ENCODE results near the gene AKR7A2. TPM values are rescaled to one million over a fixed set of nuclear protein-coding genes. Genes with fewer than 3 reads are reported as not detected.
A peak's percentile ranks its signal among the peaks of the same experiment; 100 is the strongest.
"Not testable (repeated sequence)": the region's sequence is repeated elsewhere in the genome, so short reads cannot be mapped to it uniquely, and the experiment has no call there.

The AKR7A2 gene
- total and polyA plus RNA-seq, 10 of the 15 experiments (the other 5 are each of a cell fraction or from before 2014, with no cell fraction given), result 1.3 to 114 (median 48.0) TPM

DNA sequence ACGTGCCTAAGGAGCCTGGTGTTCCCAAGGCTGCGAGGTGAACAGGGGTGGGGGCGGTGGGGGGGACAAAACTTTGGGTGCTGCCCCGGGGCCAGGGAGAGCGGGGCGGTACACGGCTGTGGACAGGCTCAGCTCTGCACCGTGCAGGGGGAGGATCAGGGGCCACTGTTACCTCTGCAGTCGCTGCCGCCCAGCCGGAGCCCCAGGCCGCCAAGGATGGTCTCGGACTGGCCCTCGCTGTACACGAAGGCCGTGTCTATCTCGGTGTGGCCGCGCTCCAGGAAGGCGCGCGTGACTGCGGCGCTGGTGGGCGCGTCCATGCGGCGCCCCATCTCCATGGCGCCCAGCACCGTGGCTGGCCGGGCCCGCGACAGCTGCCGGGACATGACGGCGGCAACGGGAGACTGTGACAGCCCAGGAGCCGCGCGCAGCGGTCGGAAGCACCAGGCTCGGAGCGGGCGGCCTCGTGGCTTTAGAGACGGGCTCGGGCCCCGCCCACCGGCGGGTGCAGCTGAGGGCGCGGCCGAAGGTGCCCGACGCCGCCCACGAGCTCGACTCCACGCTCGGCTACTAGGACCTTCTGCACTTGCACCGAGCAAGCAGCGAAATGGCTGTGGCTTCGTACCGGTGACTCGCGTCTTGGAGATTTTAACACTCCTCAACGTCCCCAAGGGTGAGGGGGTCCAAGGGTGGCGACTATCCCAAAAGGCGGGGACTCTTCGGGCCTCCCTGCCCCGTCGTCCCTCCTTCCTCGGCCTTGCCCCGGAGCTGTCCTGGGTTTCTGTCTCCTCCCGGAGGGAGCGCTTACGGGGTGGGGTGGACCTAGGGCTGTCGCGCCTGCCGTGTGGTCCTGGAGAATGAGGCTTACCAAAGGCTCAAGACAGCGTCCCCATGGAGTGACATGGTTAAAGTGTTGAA is 23.4 kb downstream of the AKR7A2 start, which contains the start of gene AKR7A3:
Gene AKR7A3 (minus strand): TSS at position 447 of the 918 bp plus-strand sequence. CDS start 61 bp downstream, at position 386.
- H3K27ac ChIP-seq (ENCODE audit: control insufficient read depth, insufficient read depth); intact Hi-C loops (cut with micrococcal nuclease; ENCODE audit: unreplicated experiment); H3K9ac ChIP-seq (ENCODE audit: control insufficient read depth, insufficient read depth, low read length); SMC1A ChIA-PET (ENCODE audit: uncharacterized antibody, unreplicated experiment); H3K9me3 ChIP-seq (replicated peaks; ENCODE audit: control insufficient read depth, insufficient read depth, low read length); H3K4me1 ChIP-seq (ENCODE audit: control insufficient read depth, insufficient read depth, low read length); H3K36me3 ChIP-seq (ENCODE audit: control insufficient read depth in 2 of 2, insufficient read depth in 2 of 2, low read length in 1 of 2); BruUV-seq (replicated peaks); H2AFZ ChIP-seq (ENCODE audit: control insufficient read depth, low read depth, low read length); H3K4me3 ChIP-seq; RAD21 ChIA-PET (ENCODE audit: unreplicated experiment); H3K27me3 ChIP-seq (replicated peaks in 1 of 2; ENCODE audit: control insufficient read depth in 2 of 2, insufficient read depth in 2 of 2, low read length in 1 of 2); H3K79me2 ChIP-seq (ENCODE audit: control insufficient read depth, insufficient read depth, low read length); FAIRE-seq; CTCF ChIA-PET; DNase-seq (ENCODE audit: low read depth, low spot score); in situ Hi-C loops (cut with MboI); H4K20me1 ChIP-seq (ENCODE audit: control insufficient read depth, insufficient read depth): not testable (repeated sequence)
- peak within 1 kb of the TSS; percentile 30; the same call in 1 of the 2 replicates for H3K4me2 ChIP-seq (ENCODE audit: control insufficient read depth, insufficient read depth)
- POLR2A ChIA-PET, result interaction anchor here (0.6 kb wide), 1 partner anchor 28 kb away, joined by 8 read pairs; no protein-coding TSS in a partner anchor
- ATAC-seq, result peak; percentile 77
- WGBS (ENCODE audit: insufficient coverage, insufficient replicate concordance, low lambda C conversion rate, missing lambda C conversion rate), result 33% methylated on average over 58 of the region's 82 CpGs

DNA sequence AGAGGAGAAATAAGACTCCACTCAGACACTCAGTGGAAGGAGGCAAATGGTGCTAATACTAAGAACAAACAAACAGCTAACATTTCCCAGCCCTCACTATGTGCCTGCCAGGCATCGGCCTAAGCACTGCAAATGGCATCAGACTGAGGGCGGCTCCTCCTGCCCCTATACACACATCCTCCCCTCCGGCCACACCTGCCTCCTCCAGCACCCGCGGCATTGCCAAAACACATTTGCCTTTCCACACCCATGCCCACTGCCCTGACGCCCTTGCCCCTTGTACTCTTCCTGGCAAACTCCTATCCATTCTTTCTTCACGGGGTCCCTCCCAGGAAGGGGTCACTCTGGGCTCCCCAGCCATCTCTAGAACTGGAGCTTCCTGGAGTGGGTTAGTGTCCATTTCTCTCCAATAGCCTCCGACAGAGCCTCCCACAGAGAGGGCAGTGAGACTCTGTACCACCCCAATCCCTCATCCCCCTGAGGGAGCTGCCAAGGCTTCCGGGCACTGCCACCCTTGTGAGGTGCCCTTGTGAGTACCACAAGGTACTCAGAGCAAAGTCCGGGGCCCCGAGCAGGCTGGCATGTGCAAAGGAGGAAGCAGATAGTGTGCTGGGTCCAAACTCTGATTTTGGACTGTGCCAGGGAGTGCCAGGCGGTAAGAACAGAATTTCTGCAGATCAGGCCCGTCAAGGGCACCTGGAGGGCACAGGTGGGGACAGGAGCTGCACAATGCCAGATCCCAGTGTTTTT is 24.3 kb downstream of the AKR7A2 start:
- no peak overlapping the region for H3K4me2 ChIP-seq (ENCODE audit: control insufficient read depth, insufficient read depth)
- CTCF ChIA-PET, result no interaction called here
- RAD21 ChIA-PET (ENCODE audit: unreplicated experiment), result no interaction called here
- H3K36me3 ChIP-seq (ENCODE audit: control insufficient read depth in 2 of 2, insufficient read depth in 2 of 2, low read length in 1 of 2), result no peaks in the 10 kb centered on the region
- peaks cover 0 to 2% of the 10 kb centered on the region in 2 experiments; a peak in 2 of 4 replicates for H3K27me3 ChIP-seq (replicated peaks in 1 of 2; ENCODE audit: control insufficient read depth in 2 of 2, insufficient read depth in 2 of 2, low read length in 1 of 2)
- intact Hi-C loops (cut with micrococcal nuclease; ENCODE audit: unreplicated experiment), result no loop called here
- ATAC-seq (no peak), FAIRE-seq (no peak), DNase-seq (ENCODE audit: low read depth, low spot score) (no peak)
- no peaks in the 10 kb centered on the region; the same call in 2 of the 3 replicates for H3K9me3 ChIP-seq (replicated peaks; ENCODE audit: control insufficient read depth, insufficient read depth, low read length)
- BruUV-seq (replicated peaks), result no TSS peak
- H3K27ac ChIP-seq (ENCODE audit: control insufficient read depth, insufficient read depth), result no peak overlapping the region
- H4K20me1 ChIP-seq (ENCODE audit: control insufficient read depth, insufficient read depth), result no peaks in the 10 kb centered on the region
- H3K4me1 ChIP-seq (ENCODE audit: control insufficient read depth, insufficient read depth, low read length), result no peaks in the 10 kb centered on the region
- SMC1A ChIA-PET (ENCODE audit: uncharacterized antibody, unreplicated experiment), result no interaction called here
- in situ Hi-C loops (cut with MboI), result no loop called here
- no peak overlapping the region for H2AFZ ChIP-seq (ENCODE audit: control insufficient read depth, low read depth, low read length)
- H3K79me2 ChIP-seq (ENCODE audit: control insufficient read depth, insufficient read depth, low read length), result no peaks in the 10 kb centered on the region
- no peak overlapping the region for H3K4me3 ChIP-seq
- 82% methylated on average over 13 of the region's 13 CpGs for WGBS (ENCODE audit: insufficient coverage, insufficient replicate concordance, low lambda C conversion rate, missing lambda C conversion rate)
- no peak overlapping the region for H3K9ac ChIP-seq (ENCODE audit: control insufficient read depth, insufficient read depth, low read length)
- no peak for TF ChIP-seq ZNF24 (IDR thresholded peaks at IDR 0.05)
- TF ChIP-seq ATF7 (IDR thresholded peaks at IDR 0.05; ENCODE audit: low read depth), result no peak
- TF ChIP-seq, protein P1, sequence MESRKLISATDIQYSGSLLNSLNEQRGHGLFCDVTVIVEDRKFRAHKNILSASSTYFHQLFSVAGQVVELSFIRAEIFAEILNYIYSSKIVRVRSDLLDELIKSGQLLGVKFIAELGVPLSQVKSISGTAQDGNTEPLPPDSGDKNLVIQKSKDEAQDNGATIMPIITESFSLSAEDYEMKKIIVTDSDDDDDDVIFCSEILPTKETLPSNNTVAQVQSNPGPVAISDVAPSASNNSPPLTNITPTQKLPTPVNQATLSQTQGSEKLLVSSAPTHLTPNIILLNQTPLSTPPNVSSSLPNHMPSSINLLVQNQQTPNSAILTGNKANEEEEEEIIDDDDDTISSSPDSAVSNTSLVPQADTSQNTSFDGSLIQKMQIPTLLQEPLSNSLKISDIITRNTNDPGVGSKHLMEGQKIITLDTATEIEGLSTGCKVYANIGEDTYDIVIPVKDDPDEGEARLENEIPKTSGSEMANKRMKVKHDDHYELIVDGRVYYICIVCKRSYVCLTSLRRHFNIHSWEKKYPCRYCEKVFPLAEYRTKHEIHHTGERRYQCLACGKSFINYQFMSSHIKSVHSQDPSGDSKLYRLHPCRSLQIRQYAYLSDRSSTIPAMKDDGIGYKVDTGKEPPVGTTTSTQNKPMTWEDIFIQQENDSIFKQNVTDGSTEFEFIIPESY (IDR thresholded peaks at IDR 0.05), result no peak
- POLR2A ChIA-PET, result no interaction called here

DNA sequence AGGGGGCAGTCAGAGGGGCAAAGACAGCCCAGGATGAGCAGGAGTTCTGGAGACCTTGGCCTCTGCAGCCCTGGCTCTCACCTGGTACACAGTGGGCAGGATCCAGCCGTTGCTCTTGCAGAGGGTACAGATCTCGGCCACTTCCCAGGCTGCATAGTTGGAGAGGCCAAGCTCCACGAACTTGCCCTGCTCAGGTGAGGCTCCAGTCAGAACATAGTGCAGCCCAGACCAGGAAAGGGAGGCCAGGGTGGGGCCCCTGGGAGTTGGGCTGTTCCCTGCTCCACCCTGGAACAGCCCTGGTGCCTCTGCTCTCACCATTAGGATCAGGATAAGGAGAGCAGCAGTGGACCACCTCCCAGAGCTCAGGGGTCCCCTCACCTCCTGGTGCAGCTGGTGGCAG is 26.1 kb downstream of the AKR7A2 start:
- BruUV-seq (replicated peaks); CTCF ChIA-PET: not testable (repeated sequence)

More for the DNA sequence above, 26.1 kb downstream of the AKR7A2 start:
- FAIRE-seq; H3K4me3 ChIP-seq; H3K79me2 ChIP-seq (ENCODE audit: control insufficient read depth, insufficient read depth, low read length); H3K27ac ChIP-seq (ENCODE audit: control insufficient read depth, insufficient read depth); ATAC-seq; DNase-seq (ENCODE audit: low read depth, low spot score); H3K9ac ChIP-seq (ENCODE audit: control insufficient read depth, insufficient read depth, low read length); POLR2A ChIA-PET; H3K4me1 ChIP-seq (ENCODE audit: control insufficient read depth, insufficient read depth, low read length); RAD21 ChIA-PET (ENCODE audit: unreplicated experiment); in situ Hi-C loops (cut with MboI); H3K4me2 ChIP-seq (ENCODE audit: control insufficient read depth, insufficient read depth); H3K27me3 ChIP-seq (replicated peaks in 1 of 2; ENCODE audit: control insufficient read depth in 2 of 2, insufficient read depth in 2 of 2, low read length in 1 of 2); H2AFZ ChIP-seq (ENCODE audit: control insufficient read depth, low read depth, low read length); SMC1A ChIA-PET (ENCODE audit: uncharacterized antibody, unreplicated experiment); H3K36me3 ChIP-seq (ENCODE audit: control insufficient read depth in 2 of 2, insufficient read depth in 2 of 2, low read length in 1 of 2); H4K20me1 ChIP-seq (ENCODE audit: control insufficient read depth, insufficient read depth); H3K9me3 ChIP-seq (replicated peaks; ENCODE audit: control insufficient read depth, insufficient read depth, low read length); intact Hi-C loops (cut with micrococcal nuclease; ENCODE audit: unreplicated experiment): not testable (repeated sequence)
- 25% methylated on average over 3 of the region's 3 CpGs for WGBS (ENCODE audit: insufficient coverage, insufficient replicate concordance, low lambda C conversion rate, missing lambda C conversion rate)
